ENCODE data around the gene SUSD5.

DNA sequence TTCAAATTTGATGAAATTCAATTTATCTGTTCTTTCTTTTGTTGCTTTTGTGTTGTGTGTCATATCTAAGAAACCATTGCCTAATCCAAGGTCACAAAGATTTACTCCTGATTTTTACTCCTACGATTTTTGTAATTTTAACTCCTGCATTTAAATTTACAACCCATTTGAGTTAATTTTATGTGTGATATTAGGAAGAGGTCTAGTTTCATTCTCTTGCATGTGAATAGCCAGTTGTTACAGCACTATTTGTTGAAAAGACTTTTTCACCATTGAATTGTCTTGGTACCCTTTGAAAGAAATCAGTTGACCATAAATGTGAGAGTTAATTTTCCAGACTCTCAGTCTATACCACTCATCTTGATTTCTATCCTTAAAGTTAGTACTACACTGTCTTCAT, 80.9 kb downstream of the SUSD5 start:
- TF ChIP-seq SIN3A (IDR thresholded peaks at IDR 0.05; ENCODE audit: borderline replicate concordance, insufficient read depth, low read length), result no peak
- TF ChIP-seq, protein P1, sequence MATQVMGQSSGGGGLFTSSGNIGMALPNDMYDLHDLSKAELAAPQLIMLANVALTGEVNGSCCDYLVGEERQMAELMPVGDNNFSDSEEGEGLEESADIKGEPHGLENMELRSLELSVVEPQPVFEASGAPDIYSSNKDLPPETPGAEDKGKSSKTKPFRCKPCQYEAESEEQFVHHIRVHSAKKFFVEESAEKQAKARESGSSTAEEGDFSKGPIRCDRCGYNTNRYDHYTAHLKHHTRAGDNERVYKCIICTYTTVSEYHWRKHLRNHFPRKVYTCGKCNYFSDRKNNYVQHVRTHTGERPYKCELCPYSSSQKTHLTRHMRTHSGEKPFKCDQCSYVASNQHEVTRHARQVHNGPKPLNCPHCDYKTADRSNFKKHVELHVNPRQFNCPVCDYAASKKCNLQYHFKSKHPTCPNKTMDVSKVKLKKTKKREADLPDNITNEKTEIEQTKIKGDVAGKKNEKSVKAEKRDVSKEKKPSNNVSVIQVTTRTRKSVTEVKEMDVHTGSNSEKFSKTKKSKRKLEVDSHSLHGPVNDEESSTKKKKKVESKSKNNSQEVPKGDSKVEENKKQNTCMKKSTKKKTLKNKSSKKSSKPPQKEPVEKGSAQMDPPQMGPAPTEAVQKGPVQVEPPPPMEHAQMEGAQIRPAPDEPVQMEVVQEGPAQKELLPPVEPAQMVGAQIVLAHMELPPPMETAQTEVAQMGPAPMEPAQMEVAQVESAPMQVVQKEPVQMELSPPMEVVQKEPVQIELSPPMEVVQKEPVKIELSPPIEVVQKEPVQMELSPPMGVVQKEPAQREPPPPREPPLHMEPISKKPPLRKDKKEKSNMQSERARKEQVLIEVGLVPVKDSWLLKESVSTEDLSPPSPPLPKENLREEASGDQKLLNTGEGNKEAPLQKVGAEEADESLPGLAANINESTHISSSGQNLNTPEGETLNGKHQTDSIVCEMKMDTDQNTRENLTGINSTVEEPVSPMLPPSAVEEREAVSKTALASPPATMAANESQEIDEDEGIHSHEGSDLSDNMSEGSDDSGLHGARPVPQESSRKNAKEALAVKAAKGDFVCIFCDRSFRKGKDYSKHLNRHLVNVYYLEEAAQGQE (IDR thresholded peaks at IDR 0.05; ENCODE audit: insufficient read depth in 1 of 2, low read depth in 2 of 2, low read length in 2 of 2), result no peak
- TF ChIP-seq POLR2AphosphoS5 (IDR thresholded peaks at IDR 0.05; ENCODE audit: low read depth, low read length), result no peak
- TF ChIP-seq TAF1 (IDR thresholded peaks at IDR 0.05; ENCODE audit: borderline replicate concordance, insufficient read depth, low read length), result no peak
